ENCODE measurements around the gene FBXO39. TPM values are rescaled to one million over a fixed set of nuclear protein-coding genes. Genes with fewer than 3 reads are reported as not detected.
"Not testable (repeated sequence)": the region's sequence is repeated elsewhere in the genome, so short reads cannot be mapped to it uniquely, and the experiment has no call there.

The FBXO39 gene
- total RNA-seq, result under 1 TPM; 0.40 to 0.72 (median 0.43) TPM
- total RNA-seq (2013), result 0.47 TPM

DNA sequence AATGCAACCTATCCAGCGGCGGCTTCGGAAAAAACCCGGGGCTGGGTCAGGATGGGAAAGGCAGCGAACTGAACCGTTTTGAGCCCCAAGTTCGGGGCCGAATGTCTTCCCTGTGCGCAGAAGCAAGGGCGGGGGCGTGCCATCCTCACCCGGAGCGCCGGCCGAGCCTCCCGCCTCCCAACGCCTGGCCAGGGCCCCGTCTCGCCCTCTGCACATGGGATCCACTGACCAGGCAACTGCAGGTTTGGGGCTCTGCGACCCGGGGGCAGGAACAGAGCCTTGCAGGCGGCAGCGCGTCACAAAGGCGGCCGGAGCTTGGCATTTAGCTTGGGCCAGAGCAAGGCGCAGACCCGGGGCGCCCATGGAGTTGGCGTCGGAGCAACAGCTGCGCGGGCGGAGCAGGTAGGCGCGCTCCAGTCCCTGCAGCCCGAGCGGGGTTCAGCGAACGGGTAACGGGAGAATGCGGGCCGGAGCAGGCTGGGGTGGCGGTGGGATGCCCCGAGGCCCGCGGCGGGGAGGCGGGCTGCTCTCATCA, at the start of gene FBXO39:
Gene FBXO39 (plus strand): TSS at position 345 of the 535 bp plus-strand sequence. CDS start 3,654 bp downstream, outside the sequence.
- Histone ChIP-seq H3K4me3 (ENCODE audit: low read length) (no peak within 1 kb of the TSS), H3K36me3 (ENCODE audit: control insufficient read depth, insufficient read depth, low read length) (peaks cover 33% of the 10 kb centered on the region), H3K27ac (ENCODE audit: low read length) (no peak within 1 kb of the TSS), H3K9me3 (ENCODE audit: control insufficient read depth, insufficient read depth, low read length) (peaks cover 21% of the 10 kb centered on the region), H3K27me3 (ENCODE audit: control insufficient read depth, insufficient read depth, low read length) (peaks cover 4% of the 10 kb centered on the region), H3K4me1 (ENCODE audit: control insufficient read depth, insufficient read depth, low read length) (peaks cover 10% of the 10 kb centered on the region)
- Mint-ChIP-seq H3K4me1 (peaks cover 0 to 12% of the 10 kb centered on the region in 2 donors), H3K9me3 (peaks cover 4 to 8% of the 10 kb centered on the region in 2 donors), H3K36me3 (peaks cover 39% of the 10 kb centered on the region), H3K27ac (no peak within 1 kb of the TSS), H3K4me3 (peak within 1 kb of the TSS; percentile 37), H3K27me3 (ENCODE audit: low read depth in 2 of 2) (peaks cover 14 to 23% of the 10 kb centered on the region in 2 donors)
- DNase-seq, result no peak
- WGBS (ENCODE audit: insufficient coverage), result 9% methylated on average over 49 of the region's 49 CpGs
- peak in 1 of 3 donors; percentile 29 for ATAC-seq
- intact Hi-C loops (cut with micrococcal nuclease), result no loop called here
- TF ChIP-seq CTCF (IDR thresholded peaks at IDR 0.05), result no peak

- no peak overlapping the region for H3K4me3 Mint-ChIP-seq
- H3K27ac Mint-ChIP-seq, result no peak overlapping the region
- no peaks in the 10 kb centered on the region for H3K9me3 Mint-ChIP-seq
- H3K27me3 Mint-ChIP-seq (ENCODE audit: low read depth in 2 of 2), result peaks cover 21 to 24% of the 10 kb centered on the region in 2 donors
- intact Hi-C loops (cut with micrococcal nuclease), result no loop called here
- no peaks in the 10 kb centered on the region for H3K27me3 ChIP-seq (ENCODE audit: control insufficient read depth, insufficient read depth, low read length)
- ATAC-seq (no peak), DNase-seq (no peak)
- no peaks in the 10 kb centered on the region for H3K9me3 ChIP-seq (ENCODE audit: control insufficient read depth, insufficient read depth, low read length)
- no peaks in the 10 kb centered on the region for H3K36me3 Mint-ChIP-seq
- no peak overlapping the region for H3K27ac ChIP-seq (ENCODE audit: low read length)
- no peak overlapping the region for H3K4me3 ChIP-seq (ENCODE audit: low read length)
- no peaks in the 10 kb centered on the region for H3K36me3 ChIP-seq (ENCODE audit: control insufficient read depth, insufficient read depth, low read length)
- no peaks in the 10 kb centered on the region for H3K4me1 Mint-ChIP-seq
- no peak for TF ChIP-seq CTCF (IDR thresholded peaks at IDR 0.05)
- no peaks in the 10 kb centered on the region for H3K4me1 ChIP-seq (ENCODE audit: control insufficient read depth, insufficient read depth, low read length)
- WGBS (ENCODE audit: insufficient coverage), result 79% methylated on average over 4 of the region's 4 CpGs
Measured at GRCh38 chr17:6729531-6729930, 46.5 kb upstream of the FBXO39 start.

- H3K4me3 Mint-ChIP-seq; H3K27ac ChIP-seq (ENCODE audit: low read length); intact Hi-C loops (cut with micrococcal nuclease); H3K4me3 ChIP-seq (ENCODE audit: low read length); DNase-seq; H3K36me3 ChIP-seq (ENCODE audit: control insufficient read depth, insufficient read depth, low read length); H3K9me3 Mint-ChIP-seq; H3K27me3 ChIP-seq (ENCODE audit: control insufficient read depth, insufficient read depth, low read length); H3K9me3 ChIP-seq (ENCODE audit: control insufficient read depth, insufficient read depth, low read length); H3K4me1 Mint-ChIP-seq; H3K27ac Mint-ChIP-seq; ATAC-seq; H3K4me1 ChIP-seq (ENCODE audit: control insufficient read depth, insufficient read depth, low read length); H3K36me3 Mint-ChIP-seq: not testable (repeated sequence)
- WGBS (ENCODE audit: insufficient coverage), result no CpG with 5 or more reads among the region's 6 CpGs
- peaks cover 30 to 39% of the 10 kb centered on the region in 2 donors for H3K27me3 Mint-ChIP-seq (ENCODE audit: low read depth in 2 of 2)
Measured at GRCh38 chr17:6746665-6747064, 29.4 kb upstream of the FBXO39 start.

DNA sequence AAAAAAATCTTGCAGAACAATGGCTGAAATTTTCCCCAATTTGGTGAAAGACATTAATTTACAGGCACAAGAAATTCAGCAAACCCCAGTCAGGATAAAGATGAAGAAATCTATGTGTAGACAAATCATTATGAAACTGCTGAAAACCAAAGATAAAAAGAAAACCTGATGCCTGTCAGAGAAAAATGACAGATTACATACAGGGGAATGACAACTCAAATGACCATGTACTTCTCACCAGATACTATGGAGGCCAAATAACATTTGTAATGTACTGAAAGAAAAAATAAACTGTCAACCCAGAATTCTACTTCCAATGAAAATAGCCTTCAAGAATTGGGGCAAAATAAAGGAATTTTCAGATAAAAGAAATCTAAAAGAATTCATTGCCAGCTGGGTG, 27.4 kb upstream of the FBXO39 start:
- Histone ChIP-seq H3K9me3 (ENCODE audit: control insufficient read depth, insufficient read depth, low read length) (no peaks in the 10 kb centered on the region), H3K36me3 (ENCODE audit: control insufficient read depth, insufficient read depth, low read length) (no peaks in the 10 kb centered on the region), H3K27me3 (ENCODE audit: control insufficient read depth, insufficient read depth, low read length) (no peaks in the 10 kb centered on the region), H3K4me3 (ENCODE audit: low read length) (no peak overlapping the region), H3K27ac (ENCODE audit: low read length) (no peak overlapping the region), H3K4me1 (ENCODE audit: control insufficient read depth, insufficient read depth, low read length) (peaks cover 14% of the 10 kb centered on the region)
- Mint-ChIP-seq H3K36me3 (no peaks in the 10 kb centered on the region), H3K27ac (no peak overlapping the region), H3K9me3 (no peaks in the 10 kb centered on the region), H3K4me1 (peaks cover 18 to 19% of the 10 kb centered on the region in 2 donors), H3K4me3 (no peak overlapping the region), H3K27me3 (ENCODE audit: low read depth in 2 of 2) (peaks cover 22 to 23% of the 10 kb centered on the region in 2 donors)
- no peak for DNase-seq
- TF ChIP-seq CTCF (IDR thresholded peaks at IDR 0.05), result no peak
- intact Hi-C loops (cut with micrococcal nuclease), result no loop called here
- no peak for ATAC-seq
